ENCODE results near the gene CNTN5. TPM values are rescaled to one million over a fixed set of nuclear protein-coding genes. Genes with fewer than 3 reads are reported as not detected.

CNTN5 gene
- total RNA-seq, 1 experiment from 2014 or later: not detected

DNA sequence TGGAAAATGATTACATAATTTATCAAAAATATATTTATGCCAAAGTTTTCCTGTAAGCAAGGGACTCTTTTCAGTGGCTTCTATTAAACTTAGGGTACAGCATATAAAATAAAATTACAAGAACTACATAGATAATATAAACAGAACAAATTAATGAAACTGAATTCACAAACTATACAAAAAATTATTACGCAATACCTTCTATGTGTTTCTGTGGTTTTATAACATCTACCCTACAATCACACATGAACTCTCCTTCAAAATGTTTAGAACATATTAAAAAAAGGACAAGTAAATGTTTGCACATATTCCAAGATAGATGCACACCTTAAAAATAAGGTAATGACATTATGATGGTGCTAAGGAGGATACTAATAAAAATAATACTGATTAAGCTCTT is 235.9 kb downstream of the CNTN5 start:
- Mint-ChIP-seq H3K36me3 (ENCODE audit: insufficient read depth, unreplicated experiment) (no peaks in the 10 kb centered on the region), H3K9me3 (ENCODE audit: unreplicated experiment) (no peaks in the 10 kb centered on the region), H3K4me3 (ENCODE audit: unreplicated experiment) (no peak overlapping the region), H3K27ac (ENCODE audit: low read depth, unreplicated experiment) (no peak overlapping the region), H3K27me3 (ENCODE audit: insufficient read depth, unreplicated experiment) (peaks cover 76% of the 10 kb centered on the region), H3K4me1 (ENCODE audit: insufficient read depth, unreplicated experiment) (no peaks in the 10 kb centered on the region)
- intact Hi-C loops (cut with micrococcal nuclease): no loop called here
- ChIA-PET CTCF (interaction anchor here (0.6 kb wide), 1 partner anchor 1431 kb away, joined by 3 read pairs; no protein-coding TSS in a partner anchor), POLR2A (no interaction called here)
- BruUV-seq (replicated peaks): no TSS peak
- TF ChIP-seq, protein P1, sequence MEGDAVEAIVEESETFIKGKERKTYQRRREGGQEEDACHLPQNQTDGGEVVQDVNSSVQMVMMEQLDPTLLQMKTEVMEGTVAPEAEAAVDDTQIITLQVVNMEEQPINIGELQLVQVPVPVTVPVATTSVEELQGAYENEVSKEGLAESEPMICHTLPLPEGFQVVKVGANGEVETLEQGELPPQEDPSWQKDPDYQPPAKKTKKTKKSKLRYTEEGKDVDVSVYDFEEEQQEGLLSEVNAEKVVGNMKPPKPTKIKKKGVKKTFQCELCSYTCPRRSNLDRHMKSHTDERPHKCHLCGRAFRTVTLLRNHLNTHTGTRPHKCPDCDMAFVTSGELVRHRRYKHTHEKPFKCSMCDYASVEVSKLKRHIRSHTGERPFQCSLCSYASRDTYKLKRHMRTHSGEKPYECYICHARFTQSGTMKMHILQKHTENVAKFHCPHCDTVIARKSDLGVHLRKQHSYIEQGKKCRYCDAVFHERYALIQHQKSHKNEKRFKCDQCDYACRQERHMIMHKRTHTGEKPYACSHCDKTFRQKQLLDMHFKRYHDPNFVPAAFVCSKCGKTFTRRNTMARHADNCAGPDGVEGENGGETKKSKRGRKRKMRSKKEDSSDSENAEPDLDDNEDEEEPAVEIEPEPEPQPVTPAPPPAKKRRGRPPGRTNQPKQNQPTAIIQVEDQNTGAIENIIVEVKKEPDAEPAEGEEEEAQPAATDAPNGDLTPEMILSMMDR (IDR thresholded peaks at IDR 0.05; ENCODE audit: unreplicated experiment): no peak
- no peak for DNase-seq (ENCODE audit: unreplicated experiment)

DNA sequence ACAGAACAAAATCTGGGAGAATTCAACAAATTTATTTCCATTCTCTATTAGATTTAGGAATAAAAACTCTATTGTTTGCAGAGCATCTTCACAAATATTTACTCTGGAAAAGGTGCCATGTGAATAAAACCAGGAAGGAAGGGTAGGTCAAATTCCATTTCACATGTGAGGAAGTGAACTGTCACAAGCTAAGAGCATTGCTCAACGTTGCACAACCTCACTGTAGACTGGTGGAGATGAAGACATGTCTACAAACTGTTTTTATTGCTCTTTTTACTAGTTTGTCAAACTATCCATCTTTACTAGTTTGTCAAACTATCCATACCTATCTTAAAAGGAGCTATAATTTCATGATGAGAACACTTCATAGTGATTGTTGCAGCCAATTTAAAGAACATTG is 236.4 kb downstream of the CNTN5 start:
- Mint-ChIP-seq H3K27me3 (ENCODE audit: insufficient read depth, unreplicated experiment) (peaks cover 76% of the 10 kb centered on the region), H3K4me1 (ENCODE audit: insufficient read depth, unreplicated experiment) (no peaks in the 10 kb centered on the region), H3K9me3 (ENCODE audit: unreplicated experiment) (no peaks in the 10 kb centered on the region), H3K27ac (ENCODE audit: low read depth, unreplicated experiment) (no peak overlapping the region), H3K36me3 (ENCODE audit: insufficient read depth, unreplicated experiment) (no peaks in the 10 kb centered on the region), H3K4me3 (ENCODE audit: unreplicated experiment) (no peak overlapping the region)
- DNase-seq (ENCODE audit: unreplicated experiment): peak; percentile 7
- TF ChIP-seq, protein P1 (IDR thresholded peaks at IDR 0.05; ENCODE audit: unreplicated experiment): no peak
- POLR2A ChIA-PET: no interaction called here
- intact Hi-C loops (cut with micrococcal nuclease): no loop called here
- CTCF ChIA-PET: no interaction called here
- BruUV-seq (replicated peaks): no TSS peak

DNA sequence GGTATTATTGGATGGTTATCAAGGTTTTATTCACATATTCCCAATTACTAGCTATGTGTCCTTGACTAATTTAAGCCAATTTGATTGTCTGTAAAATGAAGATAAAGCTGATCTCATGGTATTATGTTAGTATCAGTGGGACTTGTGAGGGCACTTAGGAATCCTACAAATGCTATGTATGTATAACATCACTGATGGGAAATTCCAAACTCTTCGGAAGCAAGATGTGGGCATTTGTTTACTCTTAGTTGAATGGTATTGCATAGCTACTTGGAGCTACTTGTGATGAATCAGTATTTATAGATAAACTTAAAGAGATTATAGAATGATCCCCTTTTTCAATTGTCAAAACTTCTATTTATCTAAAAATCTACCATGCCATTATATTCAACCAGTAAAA is 239.9 kb downstream of the CNTN5 start:
- TF ChIP-seq, protein P1 (IDR thresholded peaks at IDR 0.05; ENCODE audit: unreplicated experiment): no peak
- H3K4me1 Mint-ChIP-seq (ENCODE audit: insufficient read depth, unreplicated experiment): no peaks in the 10 kb centered on the region
- POLR2A ChIA-PET: no interaction called here
- BruUV-seq (replicated peaks): no TSS peak
- no peaks in the 10 kb centered on the region for H3K9me3 Mint-ChIP-seq (ENCODE audit: unreplicated experiment)
- H3K27me3 Mint-ChIP-seq (ENCODE audit: insufficient read depth, unreplicated experiment): peaks cover 87% of the 10 kb centered on the region
- H3K36me3 Mint-ChIP-seq (ENCODE audit: insufficient read depth, unreplicated experiment): no peaks in the 10 kb centered on the region
- CTCF ChIA-PET: no interaction called here
- H3K4me3 Mint-ChIP-seq (ENCODE audit: unreplicated experiment): no peak overlapping the region
- intact Hi-C loops (cut with micrococcal nuclease): no loop called here
- DNase-seq (ENCODE audit: unreplicated experiment): no peak
- no peak overlapping the region for H3K27ac Mint-ChIP-seq (ENCODE audit: low read depth, unreplicated experiment)

DNA sequence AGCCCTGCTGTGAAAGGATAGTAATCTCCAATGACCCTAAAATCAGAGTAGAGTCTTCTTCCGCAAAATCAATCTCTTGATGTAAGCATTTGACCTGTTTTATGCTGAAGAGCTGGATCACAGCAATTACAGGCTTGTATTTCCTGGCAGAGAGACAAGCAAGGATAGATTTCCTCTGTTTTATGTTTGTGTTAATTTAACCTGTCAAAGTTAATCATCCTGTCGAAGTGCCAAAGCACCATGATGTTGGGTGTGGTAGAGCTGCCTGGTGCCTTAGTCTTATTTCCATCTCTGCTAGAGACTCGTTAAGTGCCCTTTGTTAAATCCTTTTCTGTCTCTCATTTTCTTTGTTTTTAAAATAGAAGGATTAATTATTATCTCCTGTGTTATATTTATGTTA is 248.1 kb downstream of the CNTN5 start:
- intact Hi-C loops (cut with micrococcal nuclease): no loop called here
- Mint-ChIP-seq H3K4me3 (ENCODE audit: unreplicated experiment) (no peak overlapping the region), H3K4me1 (ENCODE audit: insufficient read depth, unreplicated experiment) (no peaks in the 10 kb centered on the region), H3K9me3 (ENCODE audit: unreplicated experiment) (no peaks in the 10 kb centered on the region), H3K27ac (ENCODE audit: low read depth, unreplicated experiment) (no peak overlapping the region), H3K36me3 (ENCODE audit: insufficient read depth, unreplicated experiment) (no peaks in the 10 kb centered on the region), H3K27me3 (ENCODE audit: insufficient read depth, unreplicated experiment) (peaks cover 75% of the 10 kb centered on the region)
- ChIA-PET POLR2A (interaction anchor here (0.8 kb wide), 1 partner anchor 14 kb away, joined by 3 read pairs; no protein-coding TSS in a partner anchor), CTCF (no interaction called here)
- DNase-seq (ENCODE audit: unreplicated experiment): no peak
- BruUV-seq (replicated peaks): no TSS peak
- TF ChIP-seq, protein P1 (IDR thresholded peaks at IDR 0.05; ENCODE audit: unreplicated experiment): no peak

All from MCF 10A (cell line).